OCI-LY1 (cell line): ENCODE measurements around the gene CACNG3.

Source experiments
- H2AFZ ChIP-seq: fragments of 200-600 bp; sonication (generic), shearing (Covaris generic); 2 replicates; pipeline ENCODE4 v1.6.0; 2014; ENCODE audit warnings: antibody characterized with exemption, mild to moderate bottlenecking, low read length
- H3F3A ChIP-seq: fragments of 200-600 bp; sonication (generic), shearing (Covaris generic); 2 replicates; pipeline ENCODE4 v1.6.0; 2014; ENCODE audit warnings: mild to moderate bottlenecking, antibody characterized with exemption, low read length, moderate library complexity; ENCODE audit not compliant: insufficient read depth
- H3K27ac ChIP-seq: fragments of 200-600 bp; sonication (generic); 2 replicates; pipeline ENCODE4 v1.5.1; 2014; ENCODE audit warnings: low read length, mixed run types, mild to moderate bottlenecking, low read depth; ENCODE audit not compliant: poor library complexity, severe bottlenecking
- H3K27me3 ChIP-seq: fragments of 200-600 bp; sonication (generic); 2 replicates; pipeline ENCODE4 v1.6.0; 2014; ENCODE audit warnings: antibody characterized with exemption, mild to moderate bottlenecking, low read length, moderate library complexity; ENCODE audit not compliant: insufficient read depth
- H3K36me3 ChIP-seq: fragments of 200-600 bp; sonication (generic); 2 replicates; pipeline ENCODE4 v1.6.1; 2014; ENCODE audit warnings: mild to moderate bottlenecking, antibody characterized with exemption, low read length, moderate library complexity, mixed read lengths; ENCODE audit not compliant: insufficient read depth
- H3K4me1 ChIP-seq: fragments of 200-600 bp; sonication (generic); 2 replicates; pipeline ENCODE4 v1.5.1; 2014; ENCODE audit warnings: mild to moderate bottlenecking, low read length, moderate library complexity; ENCODE audit not compliant: insufficient read depth, severe bottlenecking
- H3K4me2 ChIP-seq: fragments of 200-600 bp; sonication (generic), shearing (Covaris generic); 2 replicates; pipeline ENCODE4 v1.6.1; 2014; ENCODE audit warnings: low read length
- H3K4me3 ChIP-seq: fragments of 200-600 bp; sonication (generic); 2 replicates; pipeline ENCODE4 v1.5.1; 2014; ENCODE audit warnings: low read length, low read depth, mild to moderate bottlenecking, mixed read lengths; ENCODE audit not compliant: poor library complexity, severe bottlenecking
- H3K79me2 ChIP-seq: fragments of 200-600 bp; shearing (Covaris generic); 2 replicates; pipeline ENCODE4 v1.6.1; 2016; ENCODE audit warnings: mixed run types, low read length, mixed read lengths; ENCODE audit not compliant: insufficient read depth
- H3K9ac ChIP-seq: fragments of 200-600 bp; sonication (generic), shearing (Covaris generic); 2 replicates; pipeline ENCODE4 v1.6.1; 2014; ENCODE audit warnings: mild to moderate bottlenecking, low read length, mixed read lengths
- H3K9me2 ChIP-seq: fragments of 200-600 bp; sonication (generic), shearing (Covaris generic); 2 replicates; pipeline ENCODE4 v1.6.1; 2014; ENCODE audit warnings: low read depth, mild to moderate bottlenecking, low read length, mixed read lengths
- H3K9me3 ChIP-seq: fragments of 200-600 bp; shearing (Covaris generic); 2 replicates; pipeline ENCODE4 v1.6.1; 2014; ENCODE audit warnings: low read length, mixed read lengths
- H4K20me1 ChIP-seq: fragments of 200-600 bp; sonication (generic), shearing (Covaris generic); 2 replicates; pipeline ENCODE4 v1.6.0; 2016; ENCODE audit warnings: mild to moderate bottlenecking, low read length; ENCODE audit not compliant: insufficient read depth
- EZH2 ChIP-seq: fragments of 200-600 bp; sonication (generic), shearing (Covaris generic); IDR thresholded peaks from 2 replicates; pipeline ENCODE4 v1.8.0; 2017; ENCODE audit warnings: borderline replicate concordance, mixed run types, mild to moderate bottlenecking, antibody characterized with exemption, low read length, moderate library complexity, mixed read lengths
- TF ChIP-seq, protein P1 (sequence below): fragments of 200-600 bp; sonication (generic), shearing (Covaris generic); IDR thresholded peaks from 2 replicates; pipeline ENCODE4 v1.5.1; 2017; ENCODE audit warnings: mild to moderate bottlenecking, antibody characterized with exemption, low read length, moderate library complexity, mixed read lengths

CACNG3 gene

DNA sequence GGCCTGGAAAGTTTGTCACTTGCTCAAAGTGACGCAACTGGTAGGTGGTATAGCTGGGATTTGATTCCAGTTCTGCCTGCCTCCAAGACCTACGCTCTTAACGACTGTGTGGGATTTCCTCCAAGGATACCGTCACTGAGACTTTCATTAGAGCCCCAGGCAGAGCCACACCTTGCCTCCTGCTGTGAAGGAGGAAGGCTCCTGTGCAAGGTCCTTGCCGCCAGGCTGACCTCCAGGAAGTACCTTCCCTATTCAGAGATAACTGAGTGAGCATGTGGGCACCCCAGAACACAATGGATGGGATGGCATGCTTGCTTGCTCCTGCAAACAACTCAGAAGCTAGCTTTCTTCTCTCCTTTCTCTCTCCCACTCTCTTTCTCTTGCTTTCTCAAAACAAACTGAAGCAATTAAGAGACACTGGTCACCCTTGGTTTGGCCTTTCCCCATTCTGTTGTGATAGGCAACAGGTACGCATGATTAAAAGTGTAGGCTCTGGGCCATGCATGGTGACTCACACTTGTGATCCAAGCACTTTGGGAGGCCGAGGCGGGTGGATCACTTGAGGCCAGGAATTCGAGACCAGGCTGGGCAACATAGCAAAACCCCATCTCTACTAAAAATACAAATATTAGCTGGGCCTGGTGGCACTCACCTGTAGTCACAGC lies 30.7 kb downstream of the CACNG3 start:
- H3K79me2 ChIP-seq = no peaks in the 10 kb centered on the region
- TF ChIP-seq EZH2 = no peak
- TF ChIP-seq, protein P1, sequence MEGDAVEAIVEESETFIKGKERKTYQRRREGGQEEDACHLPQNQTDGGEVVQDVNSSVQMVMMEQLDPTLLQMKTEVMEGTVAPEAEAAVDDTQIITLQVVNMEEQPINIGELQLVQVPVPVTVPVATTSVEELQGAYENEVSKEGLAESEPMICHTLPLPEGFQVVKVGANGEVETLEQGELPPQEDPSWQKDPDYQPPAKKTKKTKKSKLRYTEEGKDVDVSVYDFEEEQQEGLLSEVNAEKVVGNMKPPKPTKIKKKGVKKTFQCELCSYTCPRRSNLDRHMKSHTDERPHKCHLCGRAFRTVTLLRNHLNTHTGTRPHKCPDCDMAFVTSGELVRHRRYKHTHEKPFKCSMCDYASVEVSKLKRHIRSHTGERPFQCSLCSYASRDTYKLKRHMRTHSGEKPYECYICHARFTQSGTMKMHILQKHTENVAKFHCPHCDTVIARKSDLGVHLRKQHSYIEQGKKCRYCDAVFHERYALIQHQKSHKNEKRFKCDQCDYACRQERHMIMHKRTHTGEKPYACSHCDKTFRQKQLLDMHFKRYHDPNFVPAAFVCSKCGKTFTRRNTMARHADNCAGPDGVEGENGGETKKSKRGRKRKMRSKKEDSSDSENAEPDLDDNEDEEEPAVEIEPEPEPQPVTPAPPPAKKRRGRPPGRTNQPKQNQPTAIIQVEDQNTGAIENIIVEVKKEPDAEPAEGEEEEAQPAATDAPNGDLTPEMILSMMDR = no peak
- H3K9me3 ChIP-seq = no peaks in the 10 kb centered on the region
- no peak overlapping the region for H3K4me3 ChIP-seq
- no peaks in the 10 kb centered on the region for H3K4me1 ChIP-seq
- no peaks in the 10 kb centered on the region for H4K20me1 ChIP-seq
- no peaks in the 10 kb centered on the region for H3K27me3 ChIP-seq
- H3K4me2 ChIP-seq = no peak overlapping the region
- H3K9ac ChIP-seq = no peak overlapping the region
- no peak overlapping the region for H3K27ac ChIP-seq
- no peaks in the 10 kb centered on the region for H3K9me2 ChIP-seq
- no peaks in the 10 kb centered on the region for H3F3A ChIP-seq
- H2AFZ ChIP-seq = no peak overlapping the region
- no peaks in the 10 kb centered on the region for H3K36me3 ChIP-seq

DNA sequence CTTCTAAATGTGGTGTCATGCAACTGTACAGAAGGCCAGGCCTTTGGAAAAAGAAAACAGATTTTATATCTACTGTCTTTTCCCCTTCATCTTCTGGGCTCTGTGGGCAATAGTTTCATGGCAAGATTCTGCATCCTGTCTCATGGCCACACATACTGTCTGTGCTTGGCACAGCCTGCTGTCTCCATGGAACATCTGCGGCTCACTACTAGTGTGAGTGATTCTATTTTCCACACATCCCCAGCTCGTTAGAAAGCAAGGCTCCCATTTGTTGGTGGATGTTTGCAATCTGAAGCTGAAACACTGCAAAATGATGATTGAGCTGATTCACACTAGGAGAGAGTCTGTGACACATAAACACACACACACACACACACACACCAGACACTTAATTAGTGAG lies 32.4 kb downstream of the CACNG3 start:
- Histone ChIP-seq H3K79me2 (no peaks in the 10 kb centered on the region), H3K27me3 (no peaks in the 10 kb centered on the region), H3K4me3 (no peak overlapping the region), H2AFZ (no peak overlapping the region), H4K20me1 (no peaks in the 10 kb centered on the region), H3K9me3 (no peaks in the 10 kb centered on the region), H3K9ac (no peak overlapping the region), H3K4me2 (no peak overlapping the region), H3F3A (no peaks in the 10 kb centered on the region), H3K36me3 (no peaks in the 10 kb centered on the region), H3K4me1 (no peaks in the 10 kb centered on the region), H3K9me2 (no peaks in the 10 kb centered on the region), H3K27ac (no peak overlapping the region)
- TF ChIP-seq EZH2 = no peak
- TF ChIP-seq, protein P1 = no peak

DNA sequence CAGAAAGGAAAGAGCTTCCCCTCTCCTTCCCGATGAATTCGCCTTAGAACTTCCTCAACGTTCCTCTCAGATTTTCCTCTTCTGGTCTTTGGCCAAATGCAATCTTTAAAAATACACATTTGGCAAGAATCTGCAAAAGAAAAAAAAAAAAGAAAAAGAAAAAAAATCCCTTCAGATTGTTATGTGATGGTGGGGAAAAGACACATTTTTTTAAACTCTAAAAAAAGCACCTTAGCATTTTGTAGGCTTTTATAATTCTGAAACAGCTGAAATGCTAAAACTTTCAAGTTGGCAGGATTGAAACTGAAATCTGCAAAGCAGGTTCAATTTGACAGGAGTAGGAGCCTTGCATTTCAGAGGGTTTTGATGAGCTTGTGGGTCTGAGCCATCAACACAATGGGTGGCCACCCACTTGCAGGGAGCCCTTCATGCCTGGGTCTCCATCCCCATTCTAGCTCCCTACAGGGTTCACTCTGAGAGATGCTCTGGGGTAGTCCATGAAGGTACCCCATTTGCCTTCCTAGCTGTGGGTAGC lies 33.1 kb downstream of the CACNG3 start:
- no peak overlapping the region for H3K27ac ChIP-seq
- H3K4me1 ChIP-seq = no peaks in the 10 kb centered on the region
- H3K4me2 ChIP-seq = no peak overlapping the region
- H3K4me3 ChIP-seq = no peak overlapping the region
- no peaks in the 10 kb centered on the region for H3F3A ChIP-seq
- H3K9me2 ChIP-seq = no peaks in the 10 kb centered on the region
- no peaks in the 10 kb centered on the region for H4K20me1 ChIP-seq
- no peaks in the 10 kb centered on the region for H3K27me3 ChIP-seq
- no peak overlapping the region for H3K9ac ChIP-seq
- TF ChIP-seq, protein P1 = no peak
- TF ChIP-seq EZH2 = no peak
- no peaks in the 10 kb centered on the region for H3K79me2 ChIP-seq
- H3K36me3 ChIP-seq = no peaks in the 10 kb centered on the region
- no peak overlapping the region for H2AFZ ChIP-seq
- no peaks in the 10 kb centered on the region for H3K9me3 ChIP-seq
